Measurements from ENCODE around the gene PRRT3.
"Not testable (repeated sequence)": the region's sequence is repeated elsewhere in the genome, so short reads cannot be mapped to it uniquely, and the experiment has no call there.

PRRT3 gene

DNA sequence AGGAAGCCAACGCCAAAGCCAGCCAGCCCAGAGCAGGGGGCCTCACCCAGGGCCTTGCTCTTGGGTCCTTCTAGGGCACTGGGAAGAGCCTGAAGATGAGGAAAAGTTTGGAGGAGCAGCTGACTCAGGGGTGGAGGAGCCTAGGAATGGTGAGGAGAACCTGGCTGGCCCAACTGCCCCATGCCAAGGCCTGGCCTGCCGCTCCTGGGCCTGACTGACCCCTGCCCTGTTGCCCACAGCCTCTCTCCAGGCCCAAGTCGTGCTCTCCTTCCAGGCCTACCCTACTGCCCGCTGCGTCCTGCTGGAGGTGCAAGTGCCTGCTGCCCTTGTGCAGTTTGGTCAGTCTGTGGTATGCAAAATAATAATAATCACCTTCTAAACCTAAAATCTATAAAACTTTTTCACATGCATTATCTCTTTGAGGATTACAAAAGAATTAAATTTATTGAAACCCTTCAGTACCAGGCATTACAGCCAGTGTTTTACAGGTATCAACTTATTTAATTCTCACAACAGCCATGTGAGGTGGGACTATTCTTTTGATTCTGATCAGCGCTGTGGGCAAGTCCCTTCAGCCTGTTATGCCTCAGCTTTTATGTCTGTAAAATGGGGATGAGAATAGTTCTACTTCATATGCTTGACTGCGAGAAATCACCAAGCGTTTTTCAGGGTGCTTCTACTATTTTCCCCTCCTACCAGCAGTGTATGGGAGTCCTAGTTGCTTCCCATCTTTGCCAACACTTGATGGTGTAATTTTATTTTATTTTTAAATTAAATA lies 33.8 kb downstream of the PRRT3 start:
- DNase-seq (ENCODE audit: low read depth) = no peak

DNA sequence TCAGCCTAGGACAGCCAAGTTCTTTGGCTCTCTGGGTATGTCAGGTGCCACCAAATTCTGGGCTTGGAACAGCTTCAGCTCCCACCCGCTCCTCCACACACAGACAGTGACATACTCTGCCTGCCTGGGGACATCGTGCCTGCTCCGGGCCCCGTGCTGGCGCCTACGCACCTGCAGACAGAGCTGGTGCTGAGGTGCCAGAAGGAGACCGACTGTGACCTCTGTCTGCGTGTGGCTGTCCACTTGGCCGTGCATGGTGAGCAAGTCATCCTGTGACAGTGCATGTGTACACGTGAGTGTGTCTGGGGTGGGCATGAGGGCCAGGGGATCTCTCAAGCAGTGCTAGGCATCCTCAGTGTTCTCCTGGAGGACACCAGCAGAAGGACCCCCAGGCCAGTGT lies 34.4 kb downstream of the PRRT3 start:
- DNase-seq (ENCODE audit: low read depth) = no peak

DNA sequence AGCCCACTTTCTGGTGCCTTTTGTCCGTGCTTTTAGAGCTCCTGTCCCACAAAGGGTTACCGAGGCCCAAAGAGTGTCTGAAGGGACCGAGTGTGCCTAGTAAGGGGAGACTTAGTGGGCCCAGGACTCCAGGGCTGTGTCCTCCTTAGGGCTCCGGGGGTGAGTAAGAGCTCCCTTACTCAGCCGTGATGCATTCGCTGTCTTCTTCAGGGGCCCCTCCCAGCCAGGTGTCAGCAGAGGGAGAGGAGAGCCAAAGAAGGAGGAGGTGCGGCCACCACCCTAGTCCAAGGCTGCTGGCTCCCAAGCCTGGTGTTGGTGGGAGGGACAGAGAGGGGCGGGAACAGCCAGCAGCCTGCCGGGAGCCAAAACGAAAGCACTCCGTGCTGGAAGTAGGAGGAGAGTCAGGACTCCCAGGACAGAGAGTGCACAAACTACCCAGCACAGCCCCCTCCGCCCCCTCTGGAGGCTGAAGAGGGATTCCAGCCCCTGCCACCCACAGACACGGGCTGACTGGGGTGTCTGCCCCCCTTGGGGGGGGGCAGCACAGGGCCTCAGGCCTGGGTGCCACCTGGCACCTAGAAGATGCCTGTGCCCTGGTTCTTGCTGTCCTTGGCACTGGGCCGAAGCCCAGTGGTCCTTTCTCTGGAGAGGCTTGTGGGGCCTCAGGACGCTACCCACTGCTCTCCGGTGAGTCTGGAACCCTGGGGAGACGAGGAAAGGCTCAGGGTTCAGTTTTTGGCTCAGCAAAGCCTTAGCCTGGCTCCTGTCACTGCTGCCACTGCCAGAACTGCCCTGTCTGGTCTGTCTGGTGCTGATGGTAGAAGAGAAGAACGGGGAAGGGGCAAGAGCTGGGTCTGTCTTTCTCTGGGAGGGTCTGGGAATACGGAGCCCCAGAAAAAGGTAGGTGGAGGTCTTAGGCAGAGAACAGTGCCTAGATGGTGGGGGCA lies 35.2 kb downstream of the PRRT3 start, which contains the start of gene IL17RC:
Gene IL17RC, plus strand, starts transcription at position 365 of the 947 bp plus-strand sequence. Its CDS starts 218 bp downstream, at position 583.
- DNase-seq (ENCODE audit: low read depth) = peak; percentile 36

DNA sequence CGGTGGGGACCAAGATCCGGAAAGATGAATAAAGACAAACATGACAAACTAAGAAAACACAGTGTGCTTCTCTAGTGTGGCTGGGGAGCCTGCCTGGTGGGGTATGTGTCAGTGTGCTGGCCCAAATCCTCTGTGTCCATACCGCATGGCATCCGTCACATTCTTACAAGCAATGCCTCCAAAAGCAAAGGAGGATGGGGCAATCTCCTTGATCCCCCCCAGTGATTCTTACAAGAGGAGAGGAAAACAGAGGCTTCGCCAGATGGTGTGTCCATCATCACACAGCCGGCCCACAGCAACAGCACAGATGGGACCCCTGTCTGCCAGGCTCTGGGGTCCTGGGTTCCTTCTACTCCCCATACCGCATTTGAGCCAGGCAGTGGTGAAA lies 35.9 kb downstream of the PRRT3 start:
- DNase-seq (ENCODE audit: low read depth) = no peak

DNA sequence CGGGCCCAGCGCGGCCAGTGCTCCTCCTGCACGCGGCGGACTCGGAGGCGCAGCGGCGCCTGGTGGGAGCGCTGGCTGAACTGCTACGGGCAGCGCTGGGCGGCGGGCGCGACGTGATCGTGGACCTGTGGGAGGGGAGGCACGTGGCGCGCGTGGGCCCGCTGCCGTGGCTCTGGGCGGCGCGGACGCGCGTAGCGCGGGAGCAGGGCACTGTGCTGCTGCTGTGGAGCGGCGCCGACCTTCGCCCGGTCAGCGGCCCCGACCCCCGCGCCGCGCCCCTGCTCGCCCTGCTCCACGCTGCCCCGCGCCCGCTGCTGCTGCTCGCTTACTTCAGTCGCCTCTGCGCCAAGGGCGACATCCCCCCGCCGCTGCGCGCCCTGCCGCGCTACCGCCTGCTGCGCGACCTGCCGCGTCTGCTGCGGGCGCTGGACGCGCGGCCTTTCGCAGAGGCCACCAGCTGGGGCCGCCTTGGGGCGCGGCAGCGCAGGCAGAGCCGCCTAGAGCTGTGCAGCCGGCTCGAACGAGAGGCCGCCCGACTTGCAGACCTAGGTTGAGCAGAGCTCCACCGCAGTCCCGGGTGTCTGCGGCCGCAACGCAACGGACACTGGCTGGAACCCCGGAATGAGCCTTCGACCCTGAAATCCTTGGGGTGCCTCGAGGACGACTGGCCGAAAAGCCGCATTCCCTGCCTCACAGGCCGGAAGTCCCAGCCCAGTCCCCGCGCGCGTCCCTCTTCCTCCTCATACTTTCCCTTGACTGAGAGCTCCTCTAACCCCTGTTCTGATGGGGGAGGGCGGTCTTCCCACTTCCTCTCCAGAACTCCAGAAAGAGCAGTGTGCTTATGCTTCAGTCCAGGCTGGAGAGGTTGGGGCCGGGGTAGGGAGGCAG lies 36.7 kb downstream of the PRRT3 start:
- DNase-seq (ENCODE audit: low read depth) = peak; percentile 26

DNA sequence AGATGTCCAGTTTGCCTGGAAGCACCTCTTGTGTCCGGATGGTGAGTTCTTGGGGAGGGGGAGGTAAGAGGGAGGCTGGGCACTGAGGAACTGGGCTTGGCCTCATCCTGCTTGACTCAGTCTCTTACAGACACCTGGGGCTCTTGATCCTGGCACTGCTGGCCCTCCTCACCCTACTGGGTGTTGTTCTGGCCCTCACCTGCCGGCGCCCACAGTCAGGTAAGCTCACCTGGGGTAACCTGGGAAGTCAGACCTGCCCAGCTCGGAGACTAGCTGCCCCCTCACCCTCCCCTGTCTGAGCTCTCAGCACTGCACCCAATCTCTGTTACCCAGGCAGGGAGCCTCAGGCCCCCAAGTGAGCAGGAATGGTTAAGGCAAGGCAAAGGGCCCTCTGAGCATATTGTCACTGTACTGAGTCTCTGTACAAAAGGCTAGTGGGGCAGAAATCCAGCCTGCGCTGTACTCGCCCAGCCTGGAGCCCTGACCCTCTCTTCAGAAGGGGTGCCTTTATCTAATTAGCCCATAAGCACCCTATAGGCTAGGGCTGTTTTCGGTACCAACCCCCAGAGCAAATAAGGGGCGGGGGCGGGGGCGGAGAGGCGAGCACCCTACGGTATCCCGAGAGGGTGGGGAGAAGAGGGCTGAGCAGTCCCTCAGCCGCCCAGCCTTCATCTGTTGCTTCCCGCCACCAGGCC lies 37.5 kb downstream of the PRRT3 start:
- no peak for DNase-seq (ENCODE audit: low read depth)

DNA sequence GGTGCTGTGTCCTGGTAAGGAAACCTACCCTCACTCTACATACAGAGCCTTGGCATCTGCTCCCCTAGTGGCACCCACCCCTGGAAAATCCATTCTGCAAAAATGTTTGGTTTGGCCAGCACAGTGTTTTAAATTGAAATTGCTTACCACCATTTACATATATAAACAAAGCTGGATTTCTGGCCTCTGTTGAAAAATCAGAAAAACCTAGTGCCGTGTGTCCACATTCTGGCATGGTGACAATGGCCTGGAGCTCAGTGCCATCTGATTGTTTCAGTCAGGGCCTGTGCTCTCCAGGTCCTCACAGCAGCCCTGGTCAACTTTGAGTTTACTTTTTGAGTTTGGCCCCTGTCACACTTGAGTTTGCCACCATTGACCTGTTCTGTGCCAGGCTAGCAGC lies 38.2 kb downstream of the PRRT3 start:
- no peak for DNase-seq (ENCODE audit: low read depth)

DNA sequence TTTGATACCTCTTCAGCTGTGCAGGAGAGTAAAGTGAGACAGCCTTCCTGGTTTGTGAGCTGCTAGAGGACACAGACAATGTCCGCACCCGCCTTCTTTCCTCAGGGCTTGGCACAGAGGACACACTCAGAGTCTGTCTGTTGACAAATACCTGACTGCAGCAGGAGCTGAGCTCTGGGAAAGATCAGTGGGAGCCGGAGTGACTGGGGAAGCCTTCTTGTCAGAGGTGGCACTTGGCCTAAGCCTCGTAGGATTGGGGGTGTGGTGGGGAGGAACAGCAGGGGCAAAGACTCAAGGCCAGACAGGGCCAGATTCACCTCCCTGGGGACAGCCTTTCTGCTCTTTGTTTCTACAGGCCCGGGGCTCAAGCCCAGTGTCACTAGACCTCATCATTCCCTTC lies 38.6 kb downstream of the PRRT3 start:
- no peak for DNase-seq (ENCODE audit: low read depth)

DNA sequence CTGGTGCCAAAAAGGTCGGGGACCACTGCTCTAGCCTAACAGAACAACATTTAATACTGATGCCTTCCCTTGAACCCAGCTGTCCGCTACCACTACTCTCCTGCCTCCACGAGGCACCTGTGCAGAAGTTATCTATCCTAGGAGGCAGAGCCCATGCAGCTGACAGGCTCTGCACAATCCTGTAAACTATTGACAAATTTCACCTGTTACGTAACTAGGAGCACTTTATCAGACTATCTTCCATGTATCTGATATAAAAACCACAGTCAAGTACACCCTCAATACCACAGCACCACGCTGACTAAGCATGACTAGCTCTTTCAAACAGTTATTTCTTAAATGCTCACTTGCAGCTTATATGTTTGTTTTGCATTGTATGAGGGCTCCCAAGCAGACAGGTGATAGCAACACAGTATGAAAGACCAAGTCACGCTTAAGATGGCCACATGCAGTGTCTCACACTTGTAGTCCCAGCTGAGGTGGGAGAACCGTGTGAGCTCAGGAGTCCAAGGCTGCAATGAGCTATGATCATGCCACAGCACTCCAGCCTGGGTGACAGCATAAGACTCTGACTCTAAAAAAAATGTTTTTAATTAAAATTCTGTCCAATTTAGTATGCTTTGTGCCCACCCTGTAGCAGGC lies 39.8 kb downstream of the PRRT3 start:
- DNase-seq (ENCODE audit: low read depth) = no peak

DNA sequence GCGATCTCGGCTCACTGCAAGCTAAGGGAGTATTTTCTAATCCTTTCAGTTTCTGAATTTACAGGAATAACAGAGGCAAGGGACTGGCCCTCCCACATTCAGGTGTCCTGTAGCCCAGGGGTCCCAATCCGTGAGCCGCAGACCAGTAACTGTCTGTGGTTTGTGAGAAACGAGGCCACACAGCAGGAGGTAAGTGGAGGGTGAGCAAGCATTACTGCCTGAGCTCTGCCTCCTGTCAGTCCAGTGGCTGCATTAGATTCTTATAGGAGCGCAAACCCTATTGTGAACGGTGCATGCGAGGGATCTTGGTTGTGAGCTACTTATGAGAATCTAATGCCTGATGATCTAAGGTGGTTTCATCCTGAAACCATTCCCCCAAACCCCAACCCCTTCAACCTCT lies 40.3 kb downstream of the PRRT3 start:
- no peak for DNase-seq (ENCODE audit: low read depth)

DNA sequence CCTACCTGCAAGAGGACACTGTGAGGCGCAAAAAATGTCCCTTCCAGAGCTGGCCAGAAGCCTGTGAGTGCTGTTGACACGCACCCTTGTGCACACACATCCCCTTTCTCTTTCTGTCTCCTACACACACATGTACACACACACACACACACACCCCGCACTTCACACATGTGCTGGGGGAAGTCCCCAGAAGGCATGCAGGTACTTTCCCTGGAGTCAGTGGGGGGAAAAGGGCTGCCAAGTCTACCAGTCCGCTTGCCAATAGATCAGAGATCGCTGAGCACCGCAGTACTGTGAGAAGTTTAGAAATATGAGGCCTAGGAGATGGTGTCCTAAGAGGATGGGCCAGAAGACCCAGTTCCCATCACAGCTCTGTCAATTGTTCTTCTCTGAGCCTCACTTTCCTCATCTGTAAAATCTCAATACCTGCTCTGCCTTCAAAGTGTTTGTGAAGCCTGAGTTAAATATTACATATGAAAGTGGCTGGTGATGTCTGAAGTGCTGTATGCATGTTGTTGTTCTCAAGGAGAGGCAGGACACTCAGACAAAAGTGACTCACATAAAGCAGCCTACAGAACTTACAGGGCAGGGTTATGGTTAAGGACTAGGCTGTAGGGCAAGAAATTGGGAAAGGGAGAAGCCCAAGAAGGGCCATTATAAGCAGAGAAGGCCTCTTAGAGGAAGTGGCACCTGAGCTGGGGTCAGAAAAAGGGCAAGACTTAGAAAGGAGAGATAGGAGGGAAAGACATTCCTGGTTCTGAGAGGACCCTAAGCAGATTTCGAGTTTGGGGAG lies 42.8 kb downstream of the PRRT3 start:
- DNase-seq (ENCODE audit: low read depth) = no peak

DNA sequence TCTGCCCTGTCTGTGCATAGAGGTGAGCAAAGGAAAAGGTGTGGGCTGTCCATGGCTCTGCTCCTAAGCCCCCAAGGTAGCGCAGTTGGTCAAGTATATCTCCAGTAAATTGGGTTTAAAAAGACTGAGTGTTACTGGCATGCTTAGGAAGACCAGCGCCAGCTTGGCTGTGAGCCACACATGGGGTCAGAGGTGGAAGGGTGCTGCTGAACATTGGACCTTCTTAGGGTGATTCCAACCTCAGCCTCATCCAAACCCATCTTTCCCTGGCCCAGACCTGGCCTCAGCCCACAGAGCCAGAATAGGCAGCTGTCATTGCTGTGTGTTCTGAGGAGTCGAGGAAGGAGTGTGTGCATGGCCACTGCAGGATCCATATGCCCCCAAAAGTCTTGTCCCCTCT lies 43.9 kb downstream of the PRRT3 start:
- DNase-seq (ENCODE audit: low read depth) = no peak

DNA sequence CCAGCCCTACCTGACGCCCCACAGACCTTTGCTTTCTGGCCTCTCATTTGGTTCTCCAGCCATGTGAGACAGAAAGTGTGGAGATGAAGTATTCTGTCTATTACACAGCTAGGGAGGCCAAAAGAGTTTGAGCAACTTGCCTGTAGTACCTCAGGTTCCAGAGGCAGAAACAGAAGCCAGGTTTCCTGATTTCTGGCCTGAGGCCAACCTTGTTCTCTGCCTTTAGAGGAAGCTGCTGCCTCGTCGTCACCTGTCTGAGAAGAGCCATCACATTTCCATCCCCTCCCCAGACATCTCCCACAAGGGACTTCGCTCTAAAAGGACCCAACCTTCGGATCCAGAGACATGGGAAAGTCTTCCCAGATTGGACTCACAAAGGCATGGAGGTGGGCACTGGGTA lies 45.7 kb downstream of the PRRT3 start:
- no peak for DNase-seq (ENCODE audit: low read depth)

DNA sequence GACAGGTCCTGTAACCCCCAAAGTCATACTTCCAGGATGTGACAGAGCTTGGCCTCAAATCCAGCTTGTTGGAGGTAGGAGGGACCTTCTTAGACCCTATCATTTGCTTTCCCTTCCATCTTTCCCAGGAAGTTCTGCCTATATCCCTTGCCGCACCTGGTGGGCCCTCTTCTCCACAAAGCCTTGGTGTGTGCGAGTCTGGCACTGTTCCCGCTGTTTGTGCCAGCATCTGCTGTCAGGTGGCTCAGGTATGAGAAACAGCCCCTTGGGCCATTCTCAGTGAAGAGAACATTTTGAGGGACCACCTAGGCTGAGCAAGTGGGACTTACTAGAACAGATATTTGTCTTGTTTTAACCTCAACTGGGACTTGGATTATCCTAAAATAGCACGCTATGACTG lies 48.3 kb downstream of the PRRT3 start:
- DNase-seq (ENCODE audit: low read depth) = no peak

DNA sequence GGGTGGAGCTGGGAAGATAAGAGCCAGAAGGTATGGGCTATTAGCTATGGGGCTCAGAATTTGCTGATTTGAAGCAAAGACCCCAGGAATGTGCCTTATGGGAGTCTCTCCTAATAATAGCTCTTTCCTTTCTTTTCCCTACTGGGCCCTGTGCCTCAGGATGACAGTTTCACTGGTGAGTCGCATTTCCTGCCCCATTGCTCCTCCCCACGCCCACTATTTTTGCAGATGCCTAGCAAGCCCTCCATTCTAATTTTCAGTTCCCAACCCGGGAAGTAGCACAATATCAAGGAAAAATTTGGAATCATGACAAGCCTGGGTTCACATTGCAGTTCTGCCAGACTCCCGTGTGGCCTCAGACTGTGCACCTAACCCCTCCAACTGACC lies 49.0 kb downstream of the PRRT3 start:
- DNase-seq (ENCODE audit: low read depth) = no peak

DNA sequence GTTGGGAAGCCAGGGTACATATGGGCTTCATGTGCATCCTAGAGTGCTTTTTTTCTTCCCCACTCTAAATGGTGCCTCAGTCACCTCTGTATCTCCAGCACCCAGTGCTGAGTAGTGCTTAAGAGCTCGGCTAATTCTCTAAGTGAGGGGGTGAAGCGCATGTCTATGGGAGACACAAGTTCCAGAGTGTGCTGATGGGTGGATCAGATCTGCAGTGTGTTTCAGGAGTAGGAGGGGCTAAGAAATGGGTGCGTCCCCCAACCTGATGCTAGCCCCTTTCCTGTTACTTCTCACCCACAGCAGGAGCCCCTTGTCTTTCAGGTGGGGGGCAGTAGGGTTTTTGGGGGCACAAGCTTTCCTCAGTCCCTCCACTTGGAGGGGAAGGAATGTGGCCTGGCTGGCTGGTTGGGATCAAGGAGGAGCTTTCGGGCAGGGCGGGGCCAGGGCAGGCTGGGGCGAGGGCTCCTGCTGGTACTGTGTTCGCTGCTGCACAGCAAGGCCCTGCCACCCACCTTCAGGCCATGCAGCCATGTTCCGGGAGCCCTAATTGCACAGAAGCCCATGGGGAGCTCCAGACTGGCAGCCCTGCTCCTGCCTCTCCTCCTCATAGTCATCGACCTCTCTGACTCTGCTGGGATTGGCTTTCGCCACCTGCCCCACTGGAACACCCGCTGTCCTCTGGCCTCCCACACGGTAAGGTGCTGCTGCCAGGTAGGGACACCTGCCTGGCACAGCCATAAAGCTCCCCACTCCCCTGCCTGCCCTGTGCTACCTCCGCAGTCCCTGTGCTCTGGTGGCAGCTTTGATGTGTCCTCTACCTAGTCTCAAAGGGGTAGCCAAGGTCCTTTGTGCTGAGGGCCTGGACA lies 49.6 kb downstream of the PRRT3 start, which contains the start of gene IL17RE:
Gene IL17RE, plus strand, starts transcription at position 477 of the 866 bp plus-strand sequence. Its CDS starts 85 bp downstream, at position 562.
- no peak for DNase-seq (ENCODE audit: low read depth)

DNA sequence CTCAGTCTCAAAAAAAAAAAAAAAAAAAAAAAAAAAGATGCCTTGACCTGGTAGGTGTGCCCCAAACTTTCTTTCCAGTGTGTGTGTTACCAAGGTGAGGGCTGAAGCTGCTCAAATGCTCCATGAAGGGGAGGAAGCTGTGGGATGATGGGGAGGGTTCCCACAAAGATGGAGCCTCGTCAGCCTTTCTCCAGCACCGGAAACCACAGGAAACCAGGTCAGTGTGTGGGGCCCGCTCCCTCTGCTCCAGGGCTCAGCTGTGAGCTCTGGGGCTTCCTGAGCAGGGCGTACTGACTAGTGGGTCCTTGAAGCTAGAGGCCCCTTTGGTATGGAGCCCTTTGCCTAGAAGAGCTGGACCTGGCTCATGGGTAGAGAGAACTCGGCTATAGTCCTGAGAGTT lies 50.2 kb downstream of the PRRT3 start:
- DNase-seq (ENCODE audit: low read depth) = no peak

DNA sequence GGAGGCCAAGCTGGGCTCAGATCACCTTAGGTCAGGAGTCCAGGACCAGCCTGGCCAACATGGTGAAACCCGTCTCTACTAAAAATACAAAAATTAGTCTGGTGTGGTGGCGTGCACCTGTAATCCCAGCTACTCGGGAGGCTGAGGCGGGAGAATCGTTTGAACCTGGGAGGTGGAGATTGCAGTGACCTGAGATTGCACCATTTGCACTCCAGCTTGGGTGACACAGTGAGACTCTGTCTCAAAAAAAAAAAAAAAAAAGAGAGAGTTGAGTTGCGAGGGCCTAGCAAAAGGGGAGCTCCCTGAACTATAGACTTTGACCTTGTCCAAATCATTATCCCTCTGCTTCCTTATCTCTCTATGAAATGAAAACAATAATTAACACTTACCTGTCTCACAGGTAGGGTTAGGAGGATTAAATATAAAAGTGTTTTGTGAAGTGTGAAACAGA lies 51.2 kb downstream of the PRRT3 start:
- not testable (repeated sequence) for DNase-seq (ENCODE audit: low read depth)

DNA sequence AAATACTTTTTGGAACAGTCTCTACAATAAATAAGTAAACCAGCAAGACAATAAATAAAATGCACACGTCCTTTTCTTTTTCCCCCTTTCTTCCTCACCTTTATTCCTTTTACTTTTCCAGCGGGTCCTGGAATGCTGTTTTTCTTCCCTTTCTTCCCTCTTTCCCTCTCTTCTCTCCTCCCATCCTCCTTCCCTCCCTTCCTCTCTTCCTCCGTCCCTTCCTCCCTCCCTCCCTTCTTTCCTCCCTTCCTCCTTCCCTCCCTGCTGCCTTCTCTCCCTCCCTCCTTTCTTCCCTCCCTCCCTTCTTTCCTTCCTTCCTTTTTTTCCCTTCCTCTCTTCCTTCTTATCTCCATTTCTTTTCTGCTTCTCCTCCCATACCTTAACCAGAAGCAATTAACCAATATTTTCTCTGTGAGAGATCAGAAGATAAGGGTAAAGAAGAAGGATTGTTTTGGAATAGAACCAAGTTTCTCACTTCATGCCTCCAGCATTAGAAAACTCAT lies 52.9 kb downstream of the PRRT3 start:
- no peak for DNase-seq (ENCODE audit: low read depth)

Data from activated T-cell treated with anti-CD3 and anti-CD28 coated beads for 48 hours (primary cell).